GM18517 (cell line): ENCODE results near the gene PRSS21.

Source experiments
- ATAC-seq: cut with Tn5 transposase; IDR thresholded peaks from one replicate; pipeline ENCODE4 v1.9.1; 2021; ENCODE audit warnings: mild to moderate bottlenecking, moderate library complexity; ENCODE audit not compliant: unreplicated experiment

PRSS21 gene

DNA sequence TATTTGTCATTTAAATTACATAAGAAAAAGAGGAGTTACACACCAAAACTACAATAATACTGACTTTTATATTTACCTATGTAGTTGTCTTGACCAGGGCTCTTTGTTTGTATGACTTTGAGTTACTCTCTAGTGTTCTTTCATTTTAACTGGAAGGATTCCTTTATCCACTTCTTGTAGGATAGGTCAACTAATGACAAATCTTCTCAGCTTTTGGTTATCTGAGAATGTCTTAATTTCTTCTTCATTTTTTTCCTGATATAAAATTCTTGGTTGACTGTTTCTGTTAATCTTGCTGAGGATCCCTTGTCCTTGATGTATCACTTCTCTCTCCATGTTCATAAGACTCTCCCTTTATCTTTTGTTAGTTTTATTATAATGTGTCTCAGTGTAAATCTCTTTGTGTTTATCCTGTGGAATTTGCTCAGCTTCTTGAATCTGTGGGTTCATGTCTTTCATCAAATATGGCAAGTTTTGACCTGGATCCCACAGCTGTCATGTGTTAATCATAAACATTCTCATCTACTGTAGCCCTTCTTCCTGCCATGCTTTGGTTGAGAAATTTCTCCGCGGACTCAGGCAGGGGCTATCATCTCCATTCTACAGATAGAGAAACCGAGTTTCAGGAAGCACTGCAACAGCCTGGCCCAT lies 13.4 kb upstream of the PRSS21 start:
- ATAC-seq = no peak

DNA sequence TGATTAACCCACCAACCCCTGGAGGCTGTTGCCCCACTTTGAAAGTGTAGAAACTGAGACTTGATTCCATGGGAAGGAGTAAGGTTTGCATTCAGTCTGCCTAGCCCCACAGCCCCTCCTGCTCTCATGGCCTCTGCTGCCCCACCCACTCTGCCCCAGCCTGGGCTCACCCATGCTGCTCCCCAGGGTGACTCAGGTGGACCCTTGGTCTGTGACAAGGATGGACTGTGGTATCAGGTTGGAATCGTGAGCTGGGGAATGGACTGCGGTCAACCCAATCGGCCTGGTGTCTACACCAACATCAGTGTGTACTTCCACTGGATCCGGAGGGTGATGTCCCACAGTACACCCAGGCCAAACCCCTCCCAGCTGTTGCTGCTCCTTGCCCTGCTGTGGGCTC lies 12.3 kb upstream of the PRSS21 start:
- no peak for ATAC-seq

DNA sequence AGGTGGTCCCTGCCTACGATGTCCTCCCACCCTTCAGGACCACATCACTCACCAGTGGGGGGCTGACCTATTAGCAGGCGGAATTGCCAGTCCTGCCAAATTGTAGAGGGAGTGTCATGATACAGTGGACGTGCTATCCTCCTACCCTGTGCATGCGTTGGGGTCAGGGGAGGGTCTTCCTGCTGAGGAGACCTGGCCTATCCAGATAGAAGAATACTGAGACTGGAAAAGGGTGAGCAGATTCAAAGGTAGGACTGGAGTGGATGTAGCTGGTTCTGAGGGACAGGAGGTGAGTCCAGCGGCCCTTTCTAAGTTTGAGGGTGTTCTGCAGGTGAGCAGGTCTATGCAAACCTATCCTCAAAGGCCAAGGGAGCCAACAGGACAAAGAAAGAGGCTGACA lies 10.8 kb upstream of the PRSS21 start:
- ATAC-seq = no peak

DNA sequence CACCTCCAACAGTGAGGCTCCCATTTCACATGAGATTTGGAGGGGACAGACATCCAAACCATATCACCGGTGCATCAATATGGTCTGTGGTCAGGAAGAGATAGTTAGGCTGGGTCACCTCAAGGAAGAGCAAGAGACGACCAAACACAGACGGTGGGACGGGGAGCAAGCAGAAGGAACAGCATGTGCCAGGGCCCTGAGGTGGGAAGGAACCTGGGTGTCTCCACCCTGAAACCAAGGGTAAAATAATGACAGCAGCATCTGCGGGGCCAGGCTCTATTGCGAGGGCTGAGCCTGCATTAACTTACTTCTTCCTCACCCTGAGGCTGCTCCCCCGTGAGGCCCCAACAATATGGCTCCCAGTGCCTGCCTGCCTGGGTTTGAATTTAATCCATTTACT lies 8.9 kb upstream of the PRSS21 start:
- no peak for ATAC-seq

DNA sequence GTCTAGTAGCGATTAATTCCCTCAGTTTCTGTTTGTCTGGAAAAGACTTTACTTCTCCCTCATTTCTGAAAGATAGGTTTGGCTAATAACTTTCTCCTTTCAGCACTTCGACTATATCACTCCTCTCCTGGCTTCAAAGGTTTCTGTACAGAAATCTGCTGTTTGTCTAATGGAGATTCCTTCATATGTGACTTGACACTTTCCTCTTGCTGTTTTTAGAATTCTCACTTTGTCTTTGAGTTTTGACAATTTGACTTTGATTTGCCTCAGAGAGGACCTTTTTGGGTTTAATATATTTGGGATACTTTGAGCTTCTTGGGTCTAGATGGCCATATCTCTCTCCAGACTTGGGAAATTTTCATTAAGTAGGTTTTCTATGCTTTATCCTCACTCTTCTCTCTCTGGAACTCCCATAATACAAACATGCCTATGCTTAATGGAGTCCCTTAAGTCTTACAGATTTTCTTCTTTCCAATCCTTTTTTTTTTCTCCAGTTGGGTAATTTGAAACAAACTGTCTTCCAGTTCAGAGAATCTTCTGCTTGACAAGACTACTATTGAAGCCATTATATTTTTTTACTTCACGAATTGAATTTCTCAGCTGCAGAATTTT lies 7.8 kb upstream of the PRSS21 start:
- no peak for ATAC-seq

DNA sequence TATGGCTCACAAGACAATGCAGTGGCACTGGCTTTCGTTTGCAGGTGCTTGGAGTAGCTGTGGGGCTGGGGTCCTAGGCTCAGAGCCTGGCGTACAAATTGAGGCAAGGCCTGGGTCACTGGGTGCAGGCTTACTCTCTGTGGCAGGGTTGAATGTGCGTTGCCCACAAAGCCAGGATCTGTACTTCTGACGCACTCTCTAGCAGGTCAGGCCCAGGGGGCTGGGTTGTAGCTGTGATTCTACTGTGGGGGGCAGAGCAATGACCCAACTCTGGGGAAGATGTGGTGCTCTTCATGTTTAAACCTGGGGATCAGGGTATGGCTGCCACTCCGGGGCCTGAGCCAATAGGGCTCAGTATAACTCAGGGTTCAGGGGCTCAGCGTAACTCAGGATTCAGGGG lies 6.4 kb upstream of the PRSS21 start:
- no peak for ATAC-seq

DNA sequence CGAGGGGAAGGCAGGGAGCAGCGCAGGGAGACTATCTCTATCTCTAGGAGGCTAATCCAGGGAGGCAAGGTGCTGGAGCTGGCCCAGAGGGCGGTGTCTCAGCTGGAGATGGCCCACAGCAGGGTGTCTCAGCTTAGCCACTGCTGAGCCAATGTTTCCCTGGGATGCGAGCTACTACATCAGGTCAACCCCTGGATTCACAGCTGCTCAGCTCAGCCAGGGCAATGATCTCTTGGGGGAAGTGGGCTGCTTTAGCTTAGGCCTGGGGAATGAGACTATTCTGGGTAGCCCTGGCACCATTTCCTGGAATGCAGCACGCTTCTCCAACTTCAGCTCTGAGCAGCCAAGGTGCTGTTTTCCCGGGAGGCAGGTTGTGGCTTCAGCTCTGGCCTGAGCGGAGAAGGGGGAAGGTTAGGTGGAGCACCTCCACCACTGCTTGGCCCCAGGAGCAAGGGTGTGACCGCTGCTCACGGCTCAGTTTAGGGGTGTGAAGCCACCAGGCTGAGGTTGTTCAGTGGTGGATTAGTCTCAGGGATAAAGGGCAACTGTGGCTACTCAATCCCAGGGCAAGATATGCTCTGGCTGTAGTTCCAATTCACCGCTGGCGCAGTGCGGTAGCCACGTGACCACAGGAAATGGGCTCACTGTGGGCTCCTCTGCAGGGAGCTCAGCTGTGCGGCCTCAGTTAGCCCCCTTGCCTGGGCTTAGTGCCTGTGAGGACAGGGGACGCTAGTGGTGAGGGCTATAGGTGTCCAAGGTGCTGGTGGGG lies 5.2 kb upstream of the PRSS21 start:
- no peak for ATAC-seq

DNA sequence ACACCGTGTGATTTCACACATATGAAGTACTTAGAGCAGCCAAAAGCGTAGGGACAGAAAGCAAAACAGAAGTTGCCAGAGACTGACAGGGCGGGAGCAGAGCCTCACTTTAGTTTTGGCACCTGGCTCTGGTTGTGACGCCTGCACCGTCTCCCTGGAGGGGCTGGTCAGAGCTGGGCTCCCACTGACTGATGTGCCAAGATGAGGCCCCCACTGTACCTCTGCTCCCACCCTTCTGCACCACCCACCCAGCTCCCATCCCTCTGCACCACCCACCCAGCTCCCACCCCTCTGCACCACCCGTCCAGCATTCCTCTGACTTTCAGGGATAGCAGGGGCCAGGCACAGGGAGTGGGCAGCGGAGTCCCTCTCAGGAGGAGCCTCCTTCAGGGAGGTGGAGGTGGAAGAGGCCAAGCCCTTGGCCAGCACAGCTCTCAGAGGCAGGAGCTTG lies 3.2 kb upstream of the PRSS21 start:
- ATAC-seq = no peak

DNA sequence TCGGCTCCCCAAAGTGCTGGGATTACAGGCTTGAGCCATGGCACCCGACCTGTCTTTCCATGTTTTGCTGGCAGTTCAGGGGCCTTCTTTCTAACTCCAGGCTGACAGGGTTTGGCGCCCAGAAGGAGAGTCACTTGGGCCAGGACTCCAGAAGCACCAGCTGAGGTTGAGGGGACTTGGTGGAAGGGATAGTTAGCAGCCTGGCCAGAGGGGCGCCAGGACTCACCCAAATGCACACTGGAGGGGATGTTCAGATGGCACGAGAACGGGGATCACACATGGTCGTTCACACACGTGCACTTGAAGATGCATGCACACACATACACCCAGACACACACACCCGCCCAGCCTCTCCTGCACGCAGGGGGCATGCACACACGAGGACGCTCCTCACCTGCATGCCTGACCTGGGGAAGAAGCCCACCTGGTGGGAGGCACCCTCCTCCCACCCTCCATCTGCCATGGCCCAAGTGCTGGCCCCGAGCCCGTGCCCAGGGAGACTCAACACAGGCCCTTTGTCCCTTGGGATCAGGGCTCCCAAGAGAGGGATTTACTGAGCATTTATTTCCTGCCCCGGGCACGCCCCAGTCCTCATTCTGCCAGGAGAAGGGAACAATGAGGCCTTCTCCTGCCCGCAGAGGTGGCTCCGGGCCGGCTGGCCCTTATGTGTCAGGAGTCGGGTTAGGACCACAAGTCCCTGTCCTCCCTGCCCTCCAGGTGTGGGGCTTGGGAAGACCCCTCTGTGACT lies 2.3 kb upstream of the PRSS21 start:
- ATAC-seq = no peak

DNA sequence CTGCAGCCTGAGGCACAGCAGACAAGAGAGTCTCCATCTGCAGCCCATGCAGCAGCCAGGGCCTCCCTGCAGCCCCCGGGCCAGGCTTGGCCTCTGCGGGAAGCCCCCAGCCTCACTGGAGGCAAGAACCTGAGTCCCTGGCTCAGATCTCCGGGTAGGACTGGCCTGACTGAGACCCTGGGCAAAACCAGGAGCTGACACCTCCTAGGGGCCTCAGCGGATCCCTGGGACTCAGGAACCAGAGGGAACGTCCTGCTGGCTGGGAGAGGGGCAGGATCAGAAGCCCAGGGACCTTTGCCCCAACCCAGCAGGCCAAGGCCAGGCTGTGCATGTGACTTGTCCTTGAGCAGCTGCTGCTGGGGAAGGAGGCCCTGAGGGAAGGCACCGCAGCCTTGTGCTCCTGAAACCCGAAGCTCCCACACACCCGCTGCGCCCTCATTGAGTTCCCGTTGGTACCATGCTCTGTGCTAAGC lies 1.7 kb upstream of the PRSS21 start:
- ATAC-seq = no peak

DNA sequence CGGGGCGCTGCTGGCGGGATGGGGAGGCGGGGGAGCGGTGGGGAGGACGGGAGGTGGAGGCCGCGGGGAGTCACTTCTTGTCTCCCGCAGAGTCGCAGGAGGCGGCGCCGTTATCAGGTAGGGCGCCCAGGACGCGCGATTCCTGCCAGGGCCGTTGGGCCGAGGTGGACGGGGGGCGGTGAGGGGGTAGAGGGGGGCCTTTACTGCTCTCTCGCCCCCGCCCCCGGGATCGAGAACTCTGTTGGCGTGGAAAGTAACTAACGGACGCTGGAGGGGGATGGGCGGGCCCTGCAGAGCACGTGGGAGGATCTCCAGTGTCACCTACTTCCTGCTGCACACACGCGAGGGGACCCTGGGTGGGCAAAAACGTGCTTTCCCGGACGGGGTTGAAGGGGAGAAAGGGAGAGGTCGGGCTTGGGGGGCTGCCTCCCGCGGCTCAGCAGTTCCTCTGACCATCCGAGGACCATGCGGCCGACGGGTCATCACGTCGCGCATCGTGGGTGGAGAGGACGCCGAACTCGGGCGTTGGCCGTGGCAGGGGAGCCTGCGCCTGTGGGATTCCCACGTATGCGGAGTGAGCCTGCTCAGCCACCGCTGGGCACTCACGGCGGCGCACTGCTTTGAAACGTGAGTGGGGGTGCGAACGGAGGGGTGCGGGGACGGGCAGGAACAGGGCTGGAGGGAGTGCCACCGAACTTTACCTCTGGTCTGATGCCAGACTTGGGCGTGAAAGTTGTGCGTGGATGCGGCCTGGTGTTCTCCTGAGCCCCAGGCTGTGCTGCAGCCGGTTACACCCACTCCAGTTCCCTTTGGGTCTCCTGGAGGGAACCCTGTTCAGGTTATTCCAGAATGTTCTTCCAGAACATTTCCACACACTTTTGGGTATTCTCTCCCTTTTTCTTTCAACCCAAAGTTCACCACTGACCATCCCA lies 569 bp downstream of the PRSS21 start:
- no peak for ATAC-seq

DNA sequence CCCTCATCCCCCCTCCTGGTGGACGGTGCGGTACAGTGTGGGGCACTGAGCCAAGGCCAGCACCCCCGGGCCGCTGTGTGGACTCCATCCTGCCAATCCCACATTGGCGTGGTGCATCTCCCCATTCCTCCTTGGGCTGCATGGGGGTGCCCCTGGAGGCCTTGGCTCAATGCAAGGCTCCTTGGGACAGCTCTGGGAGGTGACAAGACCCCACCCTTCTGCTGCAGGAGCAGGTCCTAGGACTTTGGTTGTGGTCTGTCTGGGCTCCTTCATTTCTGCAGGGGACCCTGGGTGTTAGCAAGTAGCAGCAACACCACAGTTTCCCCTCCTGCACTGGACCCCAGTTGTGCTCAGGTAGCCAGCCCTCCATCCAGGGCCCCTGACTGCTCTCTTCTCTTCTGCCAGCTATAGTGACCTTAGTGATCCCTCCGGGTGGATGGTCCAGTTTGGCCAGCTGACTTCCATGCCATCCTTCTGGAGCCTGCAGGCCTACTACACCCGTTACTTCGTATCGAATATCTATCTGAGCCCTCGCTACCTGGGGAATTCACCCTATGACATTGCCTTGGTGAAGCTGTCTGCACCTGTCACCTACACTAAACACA lies 1.3 kb downstream of the PRSS21 start:
- ATAC-seq = no peak

DNA sequence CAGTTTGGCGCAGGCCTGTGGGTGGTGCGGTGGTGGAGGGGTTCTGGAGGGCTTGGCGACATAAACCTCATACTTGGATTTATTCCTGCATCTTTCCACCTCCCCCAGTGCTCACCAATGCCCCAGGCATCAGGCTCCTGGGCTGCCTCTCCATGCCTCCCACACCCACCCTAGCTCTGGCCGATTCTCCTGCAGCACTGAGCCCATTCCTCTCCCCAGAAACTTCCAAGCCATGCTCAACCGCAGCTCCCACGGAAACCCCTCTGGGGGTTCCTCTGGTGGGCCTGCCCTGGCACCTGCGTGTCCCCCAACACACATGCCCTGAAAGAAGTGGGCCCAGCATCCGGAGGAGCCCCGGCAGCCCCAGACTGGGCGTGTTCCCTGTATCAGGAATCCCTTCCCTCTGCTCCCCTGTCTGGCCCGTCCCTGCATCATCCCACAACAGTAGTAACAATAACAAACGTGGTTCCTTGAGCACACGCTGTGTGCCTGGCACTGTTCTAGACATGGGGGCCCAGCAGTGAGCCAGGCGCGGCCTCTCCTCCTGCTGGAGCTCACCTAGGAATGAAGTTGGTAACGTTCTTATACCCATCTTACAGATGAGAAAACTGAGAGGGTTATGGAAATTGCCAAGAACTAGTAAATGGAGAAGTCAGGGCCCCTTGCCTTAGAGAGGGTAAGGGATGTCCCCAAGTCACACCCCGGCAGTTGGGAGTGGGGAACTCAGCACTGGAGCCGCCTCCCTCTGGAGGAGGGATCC lies 2.3 kb downstream of the PRSS21 start:
- no peak for ATAC-seq

DNA sequence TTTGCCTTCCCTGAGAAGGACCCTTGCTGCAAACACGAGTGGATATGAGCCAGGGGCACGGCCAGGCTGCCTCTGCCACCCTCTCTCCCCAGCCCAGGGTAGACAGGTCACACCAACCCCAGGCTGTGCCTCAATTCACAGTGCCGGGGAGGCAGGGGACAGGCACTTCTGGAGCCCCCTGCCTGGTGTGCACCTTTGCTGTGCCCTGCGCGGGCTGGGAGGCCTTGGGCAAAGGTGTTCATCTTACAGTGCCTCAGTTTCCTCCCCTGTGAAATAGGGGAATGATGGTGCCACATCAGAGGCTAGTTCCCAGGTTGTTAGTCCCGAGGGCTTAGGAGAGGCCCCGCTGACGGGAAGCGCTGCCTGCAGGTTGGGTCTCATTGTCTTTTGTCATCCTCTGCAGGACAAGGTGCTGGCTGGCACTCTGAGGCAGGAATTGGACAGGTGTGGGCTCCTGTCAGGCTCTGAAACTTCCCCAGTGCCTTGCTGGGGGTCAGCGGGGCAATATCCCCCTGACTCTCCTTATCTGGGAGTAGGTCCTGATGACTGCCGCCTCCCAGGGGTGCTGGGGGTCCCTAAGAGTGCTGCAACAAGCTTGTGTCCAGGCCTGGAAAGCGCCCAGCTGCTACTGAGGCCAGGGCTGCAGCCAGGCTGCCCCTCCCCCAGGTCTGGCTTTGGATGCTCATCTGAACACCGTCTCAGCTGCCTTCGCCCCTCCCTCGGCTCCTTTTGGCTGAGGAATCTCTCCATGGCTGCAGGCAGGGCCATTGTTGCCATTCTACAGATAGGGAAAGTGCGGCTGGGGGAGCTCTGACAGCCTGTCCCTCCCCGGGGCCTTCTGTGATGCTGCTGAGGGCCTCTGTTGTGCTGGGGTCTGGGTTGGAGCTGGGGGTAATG lies 3.1 kb downstream of the PRSS21 start:
- ATAC-seq = no peak

DNA sequence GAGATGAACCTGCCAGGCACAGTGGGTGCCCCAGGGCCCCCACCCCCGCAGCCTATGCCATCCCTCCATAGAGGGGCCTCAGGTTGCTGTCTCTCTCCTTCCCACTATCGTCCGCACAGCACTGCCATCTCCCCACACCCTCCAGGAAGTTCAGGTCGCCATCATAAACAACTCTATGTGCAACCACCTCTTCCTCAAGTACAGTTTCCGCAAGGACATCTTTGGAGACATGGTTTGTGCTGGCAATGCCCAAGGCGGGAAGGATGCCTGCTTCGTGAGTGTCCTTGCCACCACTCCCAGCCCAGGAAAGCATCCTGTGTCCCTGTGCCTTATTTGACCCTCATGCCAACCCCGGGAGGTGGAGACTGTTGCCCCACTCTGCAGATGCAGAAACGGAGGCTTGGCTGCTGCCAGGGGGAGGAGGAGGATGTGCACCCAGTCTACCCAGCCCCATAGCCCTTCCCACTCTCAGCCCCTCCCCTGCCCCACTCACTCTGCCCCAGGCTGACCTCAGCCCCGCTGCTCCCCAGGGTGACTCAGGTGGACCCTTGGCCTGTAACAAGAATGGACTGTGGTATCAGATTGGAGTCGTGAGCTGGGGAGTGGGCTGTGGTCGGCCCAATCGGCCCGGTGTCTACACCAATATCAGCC lies 3.9 kb downstream of the PRSS21 start:
- no peak for ATAC-seq

DNA sequence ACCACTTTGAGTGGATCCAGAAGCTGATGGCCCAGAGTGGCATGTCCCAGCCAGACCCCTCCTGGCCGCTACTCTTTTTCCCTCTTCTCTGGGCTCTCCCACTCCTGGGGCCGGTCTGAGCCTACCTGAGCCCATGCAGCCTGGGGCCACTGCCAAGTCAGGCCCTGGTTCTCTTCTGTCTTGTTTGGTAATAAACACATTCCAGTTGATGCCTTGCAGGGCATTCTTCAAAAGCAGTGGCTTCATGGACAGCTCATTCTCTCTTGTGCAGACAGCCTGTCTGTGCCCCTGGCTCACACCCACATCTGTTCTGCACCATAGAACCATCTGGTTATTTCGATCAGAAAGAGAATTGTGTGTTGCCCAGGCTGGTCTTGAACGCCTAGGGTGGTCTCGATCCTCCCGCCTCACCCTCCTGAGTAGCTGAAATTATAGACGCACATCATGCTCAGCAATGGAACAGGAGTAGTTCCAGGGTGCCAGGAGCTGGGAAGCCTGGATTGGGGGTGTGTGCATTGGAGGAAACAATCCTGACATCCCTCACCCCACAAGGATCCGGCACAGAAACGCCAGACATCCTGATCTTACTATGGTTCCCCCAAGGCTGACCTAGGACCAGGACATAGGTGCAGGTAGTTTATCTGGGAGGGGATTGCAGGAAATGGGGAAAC lies 4.6 kb downstream of the PRSS21 start:
- no peak for ATAC-seq

DNA sequence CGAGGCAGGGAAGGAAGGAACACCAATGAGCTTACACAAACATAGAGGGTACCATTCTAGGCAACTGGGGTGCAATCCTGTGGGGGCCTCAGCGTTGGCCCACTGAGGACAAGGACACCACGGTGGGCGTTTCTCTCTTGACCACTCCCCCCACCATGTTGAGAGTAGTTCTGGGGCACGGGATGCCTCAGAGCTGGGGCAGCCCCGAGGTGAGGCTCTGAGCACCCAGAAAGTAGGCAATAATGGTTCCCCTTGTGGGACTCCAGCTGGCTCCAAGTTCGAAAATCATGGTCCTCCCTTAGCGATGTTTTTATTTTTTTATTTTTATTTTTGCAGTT lies 5.1 kb downstream of the PRSS21 start:
- no peak for ATAC-seq
